CD4-positive, alpha-beta T cell treated with Interferon alpha-2 for 1 hour (primary cell): ENCODE data around the gene POPDC2.
A peak's percentile ranks its signal among the peaks of the same experiment; 100 is the strongest.
"Not testable (repeated sequence)": the region's sequence is repeated elsewhere in the genome, so short reads cannot be mapped to it uniquely, and the experiment has no call there.

Experiments
- DNase-seq, 2 donors: peaks; one replicate each; pipeline ENCODE4 v3.0.0-alpha.2; 2020 to 2022

POPDC2 gene

GRCh38 chr3:119611664-119612063 is 48.7 kb downstream of the POPDC2 start:
- DNase-seq, result no peak

- DNase-seq, result no peak
Observed at GRCh38 chr3:119609301-119609700, 51.1 kb downstream of the POPDC2 start.

- no peak for DNase-seq
Observed at GRCh38 chr3:119608405-119609000, 51.9 kb downstream of the POPDC2 start.

GRCh38 chr3:119604878-119605277 is 55.5 kb downstream of the POPDC2 start:
- no peak for DNase-seq

GRCh38 chr3:119602676-119603075 is 57.7 kb downstream of the POPDC2 start:
- DNase-seq, result no peak

- no peak for DNase-seq
Observed at GRCh38 chr3:119601154-119601553, 59.2 kb downstream of the POPDC2 start.

GRCh38 chr3:119600732-119601131 is 59.7 kb downstream of the POPDC2 start:
- peak; percentile 12 to 32 for DNase-seq

GRCh38 chr3:119599558-119600174 is 60.7 kb downstream of the POPDC2 start:
- no peak for DNase-seq

GRCh38 chr3:119598410-119599098 is 61.8 kb downstream of the POPDC2 start:
- no peak for DNase-seq

GRCh38 chr3:119597548-119598288 is 62.7 kb downstream of the POPDC2 start, which contains the start of gene PLA1A:
TSS of gene PLA1A (plus strand) at chr3:119597885. CDS start at chr3:119597914, 29 bp downstream.
- DNase-seq, result no peak

GRCh38 chr3:119596398-119596797 is 64.0 kb downstream of the POPDC2 start:
- no peak for DNase-seq

GRCh38 chr3:119595639-119596334 is 64.6 kb downstream of the POPDC2 start:
- DNase-seq, result no peak

GRCh38 chr3:119594929-119595328 is 65.5 kb downstream of the POPDC2 start:
- DNase-seq, result not testable (repeated sequence)

- no peak for DNase-seq
Observed at GRCh38 chr3:119594066-119594465, 66.3 kb downstream of the POPDC2 start.

GRCh38 chr3:119592861-119593260 is 67.5 kb downstream of the POPDC2 start:
- no peak for DNase-seq
